Measurements from ENCODE around the gene FAM89A. TPM values are rescaled to one million over a fixed set of nuclear protein-coding genes. Genes with fewer than 3 reads are reported as not detected.

Gene FAM89A
- total RNA-seq, 1 experiment from 2014 or later: 1.5 TPM

DNA sequence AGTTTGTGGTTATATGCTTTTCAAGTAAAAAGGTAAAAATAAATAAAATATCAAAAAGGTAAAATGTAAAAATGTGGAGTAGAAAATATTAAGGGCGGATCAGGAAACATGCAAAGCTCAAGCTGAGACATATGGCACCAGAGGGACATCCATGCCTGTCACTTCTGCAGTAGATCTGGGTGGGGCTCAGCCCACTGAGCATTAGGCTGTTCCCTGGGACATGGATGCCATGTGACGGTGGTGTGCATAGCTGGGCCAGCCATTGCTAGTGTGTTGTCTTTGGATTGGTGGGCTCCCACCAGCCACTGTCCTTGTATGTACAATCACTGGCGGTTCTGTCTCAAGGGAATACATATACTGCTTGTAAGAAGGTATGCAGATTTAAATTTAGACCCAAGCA is 64.4 kb downstream of the FAM89A start:
- H3K27ac Mint-ChIP-seq: no peak overlapping the region
- H3K4me3 Mint-ChIP-seq: no peak overlapping the region
- Histone ChIP-seq H3K18ac (ENCODE audit: insufficient read length, low read depth, low read length) (no peak overlapping the region), H2BK5ac (ENCODE audit: insufficient read length, low read length) (no peak overlapping the region), H3K4ac (ENCODE audit: low read depth, low read length) (no peak overlapping the region), H3K56ac (ENCODE audit: insufficient read length, low read depth, low read length) (no peak overlapping the region), H3K23ac (ENCODE audit: insufficient read length, low read depth, low read length) (no peak overlapping the region), H3K4me1 (ENCODE audit: insufficient read depth, low read length) (no peaks in the 10 kb centered on the region), H4K20me1 (ENCODE audit: control insufficient read depth, insufficient read depth, insufficient read length) (no peaks in the 10 kb centered on the region), H2AFZ (ENCODE audit: low read length) (no peak overlapping the region), H3T11ph (ENCODE audit: low read length) (no peak overlapping the region), H2BK15ac (ENCODE audit: low read depth, low read length) (no peak overlapping the region), H3K14ac (ENCODE audit: insufficient read depth, low read length) (no peak overlapping the region), H3K9ac (ENCODE audit: extremely low read depth, insufficient read length, low read length) (no peak overlapping the region), H2AK5ac (ENCODE audit: insufficient read length, low read length) (no peak overlapping the region), H4K5ac (ENCODE audit: insufficient read length, low read depth, low read length) (no peak overlapping the region), H3K27ac (ENCODE audit: insufficient read length, low read depth, low read length) (no peak overlapping the region), H3K79me2 (ENCODE audit: insufficient read depth, low read length) (no peaks in the 10 kb centered on the region), H3K4me2 (ENCODE audit: insufficient read depth, insufficient read length, low read length) (no peak overlapping the region), H2BK120ac (ENCODE audit: low read depth, low read length, poor library complexity, severe bottlenecking) (no peak overlapping the region), H2BK20ac (ENCODE audit: low read depth, low read length, poor library complexity, severe bottlenecking) (no peak overlapping the region), H3K23me2 (ENCODE audit: insufficient read length, low read depth, low read length, poor library complexity, severe bottlenecking) (peaks cover 9% of the 10 kb centered on the region), H3K9me3 (ENCODE audit: control insufficient read depth, low read depth, low read length) (no peaks in the 10 kb centered on the region), H3K27me3 (ENCODE audit: insufficient read depth, low read length) (peaks cover 2% of the 10 kb centered on the region; the same call in 1 of the 2 replicates), H4K91ac (ENCODE audit: insufficient read length, low read depth, low read length) (no peak overlapping the region), H2BK12ac (ENCODE audit: insufficient read length, low read depth, low read length) (no peak overlapping the region), H4K8ac (replicated peaks; ENCODE audit: insufficient read length, low read depth, low read length) (no peak overlapping the region), H3K79me1 (ENCODE audit: insufficient read depth, low read depth, low read length, poor library complexity, severe bottlenecking) (no peaks in the 10 kb centered on the region)
- peaks cover 41% of the 10 kb centered on the region for H3K27me3 Mint-ChIP-seq (ENCODE audit: low read depth)
- no peak for DNase-seq
- TF ChIP-seq CTCF (conservative IDR thresholded peaks at IDR 0.05): no peak
- peaks cover 0 to 2% (median 0%) of the 10 kb centered on the region in 3 experiments; a peak in 1 of 7 replicates for H3K36me3 Mint-ChIP-seq (ENCODE audit: insufficient read depth in 1 of 3, low read depth in 3 of 3)
- WGBS (ENCODE audit: extremely low coverage, insufficient read length, low lambda C conversion rate): no CpG with 5 or more reads among the region's 3 CpGs
- H3K9me3 Mint-ChIP-seq: no peaks in the 10 kb centered on the region
- H3K4me1 Mint-ChIP-seq: peaks cover 15 to 16% of the 10 kb centered on the region in 2 experiments
